Keratinocyte (primary cell): Measurements from ENCODE around the gene SRSF9. TPM values are rescaled to one million over a fixed set of nuclear protein-coding genes. Genes with fewer than 3 reads are reported as not detected.
A peak's percentile ranks its signal among the peaks of the same experiment; 100 is the strongest.

Experiments used
- DNase-seq: peaks from one replicate; pipeline ENCODE4 v3.0.0-alpha.2; 2011; ENCODE audit warnings: low read depth, missing footprints, low spot score
- FAIRE-seq: peaks from 2 replicates; lab custom pipeline; 2011; peaks lifted over from hg19 to GRCh38; lab: Jason Lieb, UNC
- H2AFZ ChIP-seq: 2 replicates; pipeline ENCODE4 v1.6.0; 2012; ENCODE audit warnings: low read length, control low read depth, inconsistent platforms; ENCODE audit not compliant: control insufficient read depth
- H3K27ac ChIP-seq: 2 replicates; pipeline ENCODE4 v1.5.1; 2011; ENCODE audit warnings: low read length; ENCODE audit not compliant: control insufficient read depth, insufficient read depth
- H3K27me3 ChIP-seq: 3 replicates; pipeline ENCODE4 v1.6.0; 2011; ENCODE audit warnings: low read length; ENCODE audit not compliant: control insufficient read depth, insufficient read depth; ENCODE audit errors: extremely low read depth
- H3K36me3 ChIP-seq, 2 experiments: 2 replicates in 1 of 2; 3 replicates in 1 of 2; pipeline ENCODE4 v1.5.1; 2011; ENCODE audit warnings: low read length in 2 of 2, mild to moderate bottlenecking in 1 of 2; ENCODE audit not compliant: control insufficient read depth in 2 of 2, insufficient read depth in 2 of 2; ENCODE audit errors: extremely low read depth in 1 of 2
- H3K4me1 ChIP-seq: 3 replicates; pipeline ENCODE4 v1.5.1; 2011; ENCODE audit warnings: low read length; ENCODE audit not compliant: control insufficient read depth, insufficient read depth; ENCODE audit errors: extremely low read depth
- H3K4me2 ChIP-seq: 3 replicates; pipeline ENCODE4 v1.6.0; 2011; ENCODE audit warnings: low read depth, low read length; ENCODE audit not compliant: control insufficient read depth, insufficient read depth; ENCODE audit errors: extremely low read depth
- H3K4me3 ChIP-seq, 3 experiments: fragments of 200-600 bp in 1 of 3; sonication (generic) in 1 of 3; 2 replicates in 2 of 3; 3 replicates in 1 of 3; pipeline ENCODE4 v1.5.1; 2011 to 2016; ENCODE audit warnings: low read length in 3 of 3, mild to moderate bottlenecking in 3 of 3, control low read depth in 2 of 3, inconsistent platforms in 1 of 3, low read depth in 1 of 3, mixed read lengths in 1 of 3, mixed run types in 1 of 3, moderate library complexity in 1 of 3; ENCODE audit not compliant: control insufficient read depth in 2 of 3, insufficient read depth in 2 of 3; ENCODE audit errors: extremely low read depth in 1 of 3
- H3K79me2 ChIP-seq: 2 replicates; pipeline ENCODE4 v1.6.0; 2012; ENCODE audit warnings: low read length; ENCODE audit not compliant: control insufficient read depth, insufficient read depth
- H3K9ac ChIP-seq: 3 replicates; pipeline ENCODE4 v1.6.0; 2011; ENCODE audit warnings: low read length; ENCODE audit not compliant: control insufficient read depth, insufficient read depth; ENCODE audit errors: extremely low read depth
- H3K9me1 ChIP-seq: 3 replicates; pipeline ENCODE4 v1.6.0; 2011; ENCODE audit warnings: low read length; ENCODE audit not compliant: control insufficient read depth, insufficient read depth; ENCODE audit errors: extremely low read depth
- H3K9me3 ChIP-seq: 2 replicates; pipeline ENCODE4 v1.5.1; 2012; ENCODE audit warnings: low read depth, low read length; ENCODE audit not compliant: control insufficient read depth
- H4K20me1 ChIP-seq: 3 replicates; pipeline ENCODE4 v1.6.0; 2011; ENCODE audit warnings: low read length; ENCODE audit not compliant: control insufficient read depth, insufficient read depth; ENCODE audit errors: extremely low read depth
- CTCF ChIP-seq, 3 experiments: IDR thresholded peaks in 1 of 3; conservative IDR thresholded peaks in 1 of 3; optimal IDR thresholded peaks in 1 of 3; 2 replicates in 2 of 3; 3 replicates in 1 of 3; pipeline versions ENCODE3 to v1.5.1; 2011; ENCODE audit warnings: low read length in 3 of 3, mild to moderate bottlenecking in 3 of 3, moderate library complexity in 2 of 3, control low read depth in 1 of 3, inconsistent platforms in 1 of 3; ENCODE audit not compliant: insufficient read depth in 2 of 3; ENCODE audit errors: extremely low read depth in 1 of 3
- EZH2 ChIP-seq: IDR thresholded peaks from one replicate; pipeline ENCODE4 v1.6.1; 2012; ENCODE audit warnings: inconsistent platforms, mild to moderate bottlenecking, low read length, moderate library complexity
- dilution Hi-C: fragments of 300-500 bp; cut with MboI; formaldehyde crosslinking; loops from one replicate; pipeline ENCODE4 v1.7.0; 2020; ENCODE audit warnings: low sequenced_read_pairs; ENCODE audit not compliant: extremely low pct_ligation_motif_present
- polyA plus RNA-seq, 5 experiments: library from polyadenylated mRNA; depleted of rRNA in 3 of 5; stranded (reverse) in 3 of 5; stranded (forward) in 1 of 5; unstranded in 1 of 5; fragments of >200 nt; gene quantifications; 1 replicate in 1 of 5; 2 replicates in 3 of 5; 3 replicates in 1 of 5; pipeline versions ENCODE4 v1.2.1 to v1.2.3, GENCODE V29; 2011 to 2012; ENCODE audit warnings: missing spikeins in 2 of 5, low read depth in 1 of 5, low replicate concordance in 1 of 5
- small RNA-seq, 3 experiments: library from RNA; depleted of rRNA; stranded (forward); fragments of <200 nt; gene quantifications; one replicate each; pipeline ENCODE3, GENCODE V24; 2012; ENCODE audit warnings: low read depth in 3 of 3, low replicate concordance in 1 of 3; ENCODE audit not compliant: insufficient read length in 3 of 3

Gene SRSF9
- polyA plus RNA-seq, 1 donor (not counting 4 experiments of a cell fraction or from before 2014, with no cell fraction given), result 159 TPM

DNA sequence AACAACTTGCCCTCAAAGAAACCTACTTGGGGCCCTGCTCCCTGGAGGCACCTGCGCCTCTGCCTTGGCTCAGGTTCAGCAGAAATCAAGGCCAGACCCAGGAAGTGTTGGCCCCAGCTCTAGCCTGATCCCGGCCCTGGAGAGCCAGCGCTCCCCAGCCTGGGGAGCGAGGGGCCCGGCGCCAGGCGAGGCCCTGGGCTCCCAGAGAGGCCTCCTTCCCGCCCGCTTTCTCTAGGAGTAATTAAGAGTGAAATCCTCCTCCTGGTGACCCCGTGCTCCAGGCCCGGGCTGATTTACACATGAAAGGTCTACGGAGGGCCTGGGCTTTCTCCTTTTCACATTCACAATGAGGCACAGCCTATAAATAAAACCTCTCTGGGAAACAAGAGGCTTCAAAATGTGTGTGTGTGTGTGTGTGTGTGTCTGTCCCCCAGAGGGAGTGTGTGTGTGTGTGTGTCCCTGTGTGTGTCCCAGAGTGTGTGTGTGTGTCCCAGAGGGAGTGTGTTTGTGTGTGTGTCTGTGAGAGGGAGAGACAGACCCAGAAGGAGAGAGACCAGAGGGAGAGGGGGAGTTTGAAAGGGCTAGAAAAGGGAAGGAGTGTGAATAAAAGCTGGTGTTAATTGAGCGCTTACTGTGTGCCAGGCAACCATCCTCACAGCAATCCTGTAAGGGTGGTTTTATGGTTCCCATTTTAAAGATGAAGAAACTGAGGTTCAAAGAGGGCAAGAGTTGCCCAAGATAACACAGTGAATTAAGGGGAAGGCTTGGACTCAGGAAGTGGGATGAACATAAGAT lies 55.5 kb downstream of the SRSF9 start:
- peak overlapping the region; percentile 49 for H2AFZ ChIP-seq
- no peaks in the 10 kb centered on the region for H3K9me1 ChIP-seq
- no peaks in the 10 kb centered on the region for H4K20me1 ChIP-seq
- no peaks in the 10 kb centered on the region for H3K36me3 ChIP-seq
- TF ChIP-seq EZH2, result no peak
- no peak for TF ChIP-seq CTCF (optimal IDR thresholded peaks at IDR 0.05 in 1 of 3, IDR thresholded peaks at IDR 0.05 in 1 of 3, conservative IDR thresholded peaks at IDR 0.05 in 1 of 3; ENCODE audit: extremely low read depth in 1 of 3, insufficient read depth in 2 of 3, low read length in 3 of 3)
- H3K4me1 ChIP-seq, result no peaks in the 10 kb centered on the region
- no peak overlapping the region for H3K4me3 ChIP-seq
- no peaks in the 10 kb centered on the region for H3K27me3 ChIP-seq
- DNase-seq (no peak), FAIRE-seq (no peak)
- H3K9me3 ChIP-seq, result no peaks in the 10 kb centered on the region
- H3K27ac ChIP-seq, result no peak overlapping the region
- no peaks in the 10 kb centered on the region for H3K79me2 ChIP-seq
- dilution Hi-C loops, result no loop called here
- H3K9ac ChIP-seq, result no peak overlapping the region
- no peak overlapping the region for H3K4me2 ChIP-seq

GRCh38 chr12:120412421-120412820 lies 57.1 kb downstream of the SRSF9 start:
- no peaks in the 10 kb centered on the region for H3K4me1 ChIP-seq
- no peak overlapping the region for H2AFZ ChIP-seq
- no peak for TF ChIP-seq EZH2
- no peak for TF ChIP-seq CTCF (optimal IDR thresholded peaks at IDR 0.05 in 1 of 3, IDR thresholded peaks at IDR 0.05 in 1 of 3, conservative IDR thresholded peaks at IDR 0.05 in 1 of 3; ENCODE audit: extremely low read depth in 1 of 3, insufficient read depth in 2 of 3, low read length in 3 of 3)
- H3K9ac ChIP-seq, result no peak overlapping the region
- H4K20me1 ChIP-seq, result no peaks in the 10 kb centered on the region
- DNase-seq, result no peak
- dilution Hi-C loops, result no loop called here
- FAIRE-seq, result no peak
- H3K27ac ChIP-seq, result no peak overlapping the region
- no peaks in the 10 kb centered on the region for H3K36me3 ChIP-seq
- H3K9me3 ChIP-seq, result no peaks in the 10 kb centered on the region
- H3K4me3 ChIP-seq, result no peak overlapping the region
- H3K79me2 ChIP-seq, result no peaks in the 10 kb centered on the region
- no peaks in the 10 kb centered on the region for H3K27me3 ChIP-seq
- no peaks in the 10 kb centered on the region for H3K9me1 ChIP-seq
- H3K4me2 ChIP-seq, result no peak overlapping the region

Small RNAs within 50 kb of the gene (small RNA-seq; reads per million reads assigned to genes)
- gene RF00019, result 0 reads per million in 3 experiments

Other genes starting within 250 kb of the SRSF9 start
- gene PXN, start 204.0 kb downstream of the SRSF9 start, polyA plus RNA-seq, result 98.7 to 224 TPM (median 114 TPM) in 3 replicates
- under 0.01 TPM in 2 of 3 replicates, not detected in the other for gene RNU4-2, start 177.8 kb downstream of the SRSF9 start, polyA plus RNA-seq
- gene RNU4-1, start 176.5 kb downstream of the SRSF9 start, polyA plus RNA-seq, result under 0.01 TPM in 2 of 3 replicates, not detected in the other
- gene SIRT4, start 167.4 kb downstream of the SRSF9 start, polyA plus RNA-seq, result 0.75 to 1.7 TPM (median 0.98 TPM) in 3 replicates
- not detected in 3 replicates for gene PLA2G1B, start 142.0 kb downstream of the SRSF9 start, polyA plus RNA-seq
- gene MSI1, start 100.6 kb downstream of the SRSF9 start, polyA plus RNA-seq, result not detected in 3 replicates
- 584 to 976 TPM (median 663 TPM) in 3 replicates for gene COX6A1, start 31.6 kb downstream of the SRSF9 start, polyA plus RNA-seq
- gene TRIAP1, start 23.4 kb downstream of the SRSF9 start, polyA plus RNA-seq, result 37.3 to 71.1 TPM (median 46.7 TPM) in 3 replicates
- gene GATC, start 23.3 kb downstream of the SRSF9 start, polyA plus RNA-seq, result 14.7 to 22.4 TPM (median 19.2 TPM) in 3 replicates
- 636 to 744 TPM (median 716 TPM) in 3 replicates for gene DYNLL1, start 26.4 kb upstream of the SRSF9 start, polyA plus RNA-seq
- 23.9 to 38.7 TPM (median 27.9 TPM) in 3 replicates for gene COQ5, start 59.4 kb upstream of the SRSF9 start, polyA plus RNA-seq
- 55.3 to 160 TPM (median 60.3 TPM) in 3 replicates for gene RNF10, start 64.6 kb upstream of the SRSF9 start, polyA plus RNA-seq
- 94.4 to 105 TPM (median 102 TPM) in 3 replicates for gene POP5, start 111.7 kb upstream of the SRSF9 start, polyA plus RNA-seq
- gene CABP1, start 170.9 kb upstream of the SRSF9 start, polyA plus RNA-seq, result 0.04 TPM in 2 of 3 replicates, not detected in the other
- gene MLEC, start 217.4 kb upstream of the SRSF9 start, polyA plus RNA-seq, result 38.8 to 65.2 TPM (median 46.7 TPM) in 3 replicates
- gene UNC119B, start 240.7 kb upstream of the SRSF9 start, polyA plus RNA-seq, result 22.0 to 22.8 TPM (median 22.1 TPM) in 3 replicates